Measurements from ENCODE around the gene NRL. TPM values are rescaled to one million over a fixed set of nuclear protein-coding genes. Genes with fewer than 3 reads are reported as not detected.
A peak's percentile ranks its signal among the peaks of the same experiment; 100 is the strongest.

NRL gene
- total and polyA plus RNA-seq, 2 donors (not counting 1 experiment from before 2014, with no cell fraction given), result 0.45 to 0.99 TPM

- Histone ChIP-seq H3K4me3 (replicated peaks in 1 of 4; ENCODE audit: control extremely low read depth in 1 of 4, insufficient read depth in 1 of 4, low read depth in 3 of 4, low read length in 4 of 4) (no peak overlapping the region), H3K27ac (ENCODE audit: insufficient read depth, low read length) (no peak overlapping the region), H2AFZ (ENCODE audit: low read length) (no peak overlapping the region), H3K4me2 (ENCODE audit: extremely low read depth, insufficient read depth, low read length) (no peak overlapping the region), H3K9me3 (ENCODE audit: control insufficient read depth, insufficient read depth, low read depth, low read length) (no peaks in the 10 kb centered on the region), H3K79me2 (ENCODE audit: control insufficient read depth, insufficient read depth, low read length) (no peaks in the 10 kb centered on the region), H3K36me3 (ENCODE audit: control insufficient read depth, insufficient read depth, low read length) (no peaks in the 10 kb centered on the region), H3K27me3 (ENCODE audit: control insufficient read depth, insufficient read depth, low read length) (no peaks in the 10 kb centered on the region), H3K4me1 (ENCODE audit: control insufficient read depth, extremely low read depth, insufficient read depth, low read length) (peaks cover 5% of the 10 kb centered on the region), H3K9ac (ENCODE audit: insufficient read depth, low read length) (no peak overlapping the region), H4K20me1 (ENCODE audit: control insufficient read depth, extremely low read depth, insufficient read depth, low read length) (no peaks in the 10 kb centered on the region)
- no peak for TF ChIP-seq CTCF (conservative IDR thresholded peaks at IDR 0.05 in 1 of 2, IDR thresholded peaks at IDR 0.05 in 1 of 2; ENCODE audit: low read depth in 1 of 2, low read length in 2 of 2)
- DNase-seq (ENCODE audit: low read depth in 2 of 2), result no peak
Measured at GRCh38 chr14:24117179-24117578, 2.4 kb upstream of the NRL start.

GRCh38 chr14:24116128-24116814 lies 1.5 kb upstream of the NRL start:
- Histone ChIP-seq H3K4me2 (ENCODE audit: extremely low read depth, insufficient read depth, low read length) (peak overlapping the region; percentile 90), H3K4me3 (replicated peaks in 1 of 4; ENCODE audit: control extremely low read depth in 1 of 4, insufficient read depth in 1 of 4, low read depth in 3 of 4, low read length in 4 of 4) (peak overlapping the region in 2 of 4 experiments; percentile 76 to 96), H3K27me3 (ENCODE audit: control insufficient read depth, insufficient read depth, low read length) (no peaks in the 10 kb centered on the region), H4K20me1 (ENCODE audit: control insufficient read depth, extremely low read depth, insufficient read depth, low read length) (no peaks in the 10 kb centered on the region), H3K9me3 (ENCODE audit: control insufficient read depth, insufficient read depth, low read depth, low read length) (no peaks in the 10 kb centered on the region), H2AFZ (ENCODE audit: low read length) (no peak overlapping the region), H3K9ac (ENCODE audit: insufficient read depth, low read length) (no peak overlapping the region), H3K27ac (ENCODE audit: insufficient read depth, low read length) (no peak overlapping the region), H3K36me3 (ENCODE audit: control insufficient read depth, insufficient read depth, low read length) (no peaks in the 10 kb centered on the region), H3K79me2 (ENCODE audit: control insufficient read depth, insufficient read depth, low read length) (no peaks in the 10 kb centered on the region), H3K4me1 (ENCODE audit: control insufficient read depth, extremely low read depth, insufficient read depth, low read length) (peaks cover 5% of the 10 kb centered on the region)
- DNase-seq (ENCODE audit: low read depth in 2 of 2), result no peak
- TF ChIP-seq CTCF (conservative IDR thresholded peaks at IDR 0.05 in 1 of 2, IDR thresholded peaks at IDR 0.05 in 1 of 2; ENCODE audit: low read depth in 1 of 2, low read length in 2 of 2) (no peak), EZH2 (IDR thresholded peaks at IDR 0.05; ENCODE audit: low read length, missing control alignments) (no peak)

DNA sequence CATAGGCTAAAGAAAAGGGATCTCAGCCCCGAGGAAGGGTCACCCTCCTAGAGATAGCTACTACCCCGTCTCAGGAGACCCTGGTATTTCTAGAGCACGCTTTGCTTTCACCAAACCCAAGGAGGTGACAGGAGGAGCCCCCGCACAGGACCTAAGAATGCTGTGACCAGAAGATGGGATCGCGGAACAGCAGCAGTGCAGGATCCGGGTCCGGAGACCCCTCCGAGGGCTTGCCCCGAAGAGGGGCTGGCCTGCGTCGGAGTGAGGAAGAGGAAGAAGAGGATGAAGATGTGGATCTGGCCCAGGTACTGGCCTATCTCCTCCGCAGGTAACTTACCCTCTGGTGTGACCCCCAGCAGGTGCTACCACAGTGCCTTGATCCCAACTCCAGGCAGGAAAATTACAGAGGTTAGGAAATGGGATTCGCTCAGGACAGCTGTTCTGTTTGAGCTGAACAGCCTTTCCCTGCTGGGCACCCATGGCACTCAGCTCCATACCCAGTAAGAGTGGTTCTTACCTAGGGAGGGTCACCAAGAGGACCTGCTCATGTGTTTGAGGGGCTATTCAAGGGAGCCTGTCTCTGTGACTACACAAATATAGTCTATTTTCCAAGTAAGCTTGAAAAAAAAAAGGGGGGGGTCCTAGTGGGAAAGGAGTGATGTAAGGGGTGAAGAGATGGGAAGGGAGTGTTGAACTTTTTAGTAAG lies 826 bp upstream of the NRL start:
- peaks cover 5% of the 10 kb centered on the region for H3K4me1 ChIP-seq (ENCODE audit: control insufficient read depth, extremely low read depth, insufficient read depth, low read length)
- H3K4me2 ChIP-seq (ENCODE audit: extremely low read depth, insufficient read depth, low read length), result peak overlapping the region; percentile 90
- H3K79me2 ChIP-seq (ENCODE audit: control insufficient read depth, insufficient read depth, low read length), result no peaks in the 10 kb centered on the region
- H3K27me3 ChIP-seq (ENCODE audit: control insufficient read depth, insufficient read depth, low read length), result no peaks in the 10 kb centered on the region
- H4K20me1 ChIP-seq (ENCODE audit: control insufficient read depth, extremely low read depth, insufficient read depth, low read length), result no peaks in the 10 kb centered on the region
- peak overlapping the region; percentile 27 for H2AFZ ChIP-seq (ENCODE audit: low read length)
- DNase-seq (ENCODE audit: low read depth in 2 of 2), result no peak
- H3K36me3 ChIP-seq (ENCODE audit: control insufficient read depth, insufficient read depth, low read length), result no peaks in the 10 kb centered on the region
- H3K27ac ChIP-seq (ENCODE audit: insufficient read depth, low read length), result peak overlapping the region; percentile 98
- no peaks in the 10 kb centered on the region for H3K9me3 ChIP-seq (ENCODE audit: control insufficient read depth, insufficient read depth, low read depth, low read length)
- H3K9ac ChIP-seq (ENCODE audit: insufficient read depth, low read length), result peak overlapping the region; percentile 96
- H3K4me3 ChIP-seq (replicated peaks in 1 of 4; ENCODE audit: control extremely low read depth in 1 of 4, insufficient read depth in 1 of 4, low read depth in 3 of 4, low read length in 4 of 4), result peak overlapping the region; percentile 39 to 96 (median 63)
- TF ChIP-seq EZH2 (IDR thresholded peaks at IDR 0.05; ENCODE audit: low read length, missing control alignments) (no peak), CTCF (conservative IDR thresholded peaks at IDR 0.05 in 1 of 2, IDR thresholded peaks at IDR 0.05 in 1 of 2; ENCODE audit: low read depth in 1 of 2, low read length in 2 of 2) (no peak)

Measured in fibroblast of lung (primary cell).